Nephron progenitor cell (in vitro differentiated cells): ENCODE data around the gene SERHL2.
"Not testable (repeated sequence)": the region's sequence is repeated elsewhere in the genome, so short reads cannot be mapped to it uniquely, and the experiment has no call there.

Experiments
- DNase-seq: peaks from one replicate; pipeline ENCODE4 v3.0.0; 2021
- H3K27ac Mint-ChIP-seq: 2 replicates; pipeline ENCODE4 v1.8.0; 2021; ENCODE audit warnings: mild to moderate bottlenecking, moderate library complexity, mixed read lengths
- H3K27me3 Mint-ChIP-seq: 2 replicates; pipeline ENCODE4 v1.8.0; 2021; ENCODE audit warnings: mild to moderate bottlenecking, low read depth, mixed read lengths; ENCODE audit not compliant: poor library complexity
- H3K36me3 Mint-ChIP-seq: 2 replicates; pipeline ENCODE4 v1.8.0; 2021; ENCODE audit warnings: low read depth, mixed read lengths
- H3K4me1 Mint-ChIP-seq: 2 replicates; pipeline ENCODE4 v1.8.0; 2021; ENCODE audit warnings: mixed read lengths
- H3K4me3 Mint-ChIP-seq: 2 replicates; pipeline ENCODE4 v1.8.0; 2021; ENCODE audit warnings: mild to moderate bottlenecking, moderate library complexity, mixed read lengths
- H3K9me3 Mint-ChIP-seq: 2 replicates; pipeline ENCODE4 v1.8.0; 2021; ENCODE audit warnings: mild to moderate bottlenecking, moderate library complexity, mixed read lengths
- CTCF ChIP-seq: fragments of 200-600 bp; sonication (generic); IDR thresholded peaks from 2 replicates; pipeline ENCODE4 v1.5.0; 2021; ENCODE audit warnings: antibody characterized with exemption

The SERHL2 gene

GRCh38 chr22:42577623-42578240 is 24.0 kb downstream of the SERHL2 start:
- peaks cover 13% of the 10 kb centered on the region for H3K36me3 Mint-ChIP-seq
- peaks cover 14% of the 10 kb centered on the region for H3K4me1 Mint-ChIP-seq
- no peak for TF ChIP-seq CTCF
- no peak for DNase-seq
- no peaks in the 10 kb centered on the region for H3K27me3 Mint-ChIP-seq
- no peak overlapping the region for H3K27ac Mint-ChIP-seq
- H3K4me3 Mint-ChIP-seq: no peak overlapping the region
- no peaks in the 10 kb centered on the region for H3K9me3 Mint-ChIP-seq

GRCh38 chr22:42580040-42580439 is 26.3 kb downstream of the SERHL2 start:
- not testable (repeated sequence) for H3K27me3 Mint-ChIP-seq, H3K27ac Mint-ChIP-seq, DNase-seq, H3K9me3 Mint-ChIP-seq
- Mint-ChIP-seq H3K4me1 (peaks cover 14% of the 10 kb centered on the region), H3K36me3 (peaks cover 25% of the 10 kb centered on the region), H3K4me3 (peak overlapping the region; percentile 71)

DNA sequence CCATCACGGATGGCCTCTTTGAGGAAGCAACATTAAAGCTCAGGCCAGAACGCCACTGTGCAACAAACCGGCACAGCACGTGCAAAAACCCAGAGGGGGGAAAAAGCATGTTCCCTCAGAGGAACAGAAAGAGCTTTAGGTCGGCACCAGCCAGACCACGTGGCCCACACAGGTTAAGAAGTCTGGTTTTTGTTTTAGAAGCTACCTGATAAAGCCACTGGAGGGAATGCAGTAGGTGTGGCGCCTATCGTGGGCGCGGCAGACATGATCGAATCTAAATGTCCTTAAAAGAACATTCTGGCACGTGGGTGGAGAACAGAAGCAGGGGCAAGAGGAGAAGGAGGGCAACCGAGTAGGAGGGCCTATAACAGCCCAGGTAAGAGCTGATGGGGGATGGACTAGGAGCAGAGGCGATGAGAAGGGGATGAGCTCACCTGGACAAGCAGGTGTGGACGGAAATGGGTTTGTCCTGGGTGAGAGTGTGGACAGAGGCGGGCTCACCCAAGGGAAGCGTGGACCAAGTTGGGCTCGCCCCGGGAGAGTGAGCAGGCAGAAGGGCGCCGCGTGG is 27.5 kb downstream of the SERHL2 start:
- H3K27me3 Mint-ChIP-seq, H3K9me3 Mint-ChIP-seq, DNase-seq: not testable (repeated sequence)
- Mint-ChIP-seq H3K4me1 (peaks cover 14% of the 10 kb centered on the region), H3K4me3 (peak overlapping the region; percentile 97), H3K27ac (peak overlapping the region; percentile 50), H3K36me3 (peaks cover 35% of the 10 kb centered on the region)

GRCh38 chr22:42581762-42582716 is 28.3 kb downstream of the SERHL2 start:
- H3K36me3 Mint-ChIP-seq: peaks cover 43% of the 10 kb centered on the region
- peaks cover 14% of the 10 kb centered on the region for H3K4me1 Mint-ChIP-seq
- peak; percentile 87 for DNase-seq

GRCh38 chr22:42582987-42583386 is 29.2 kb downstream of the SERHL2 start:
- Mint-ChIP-seq H3K4me1 (peaks cover 14% of the 10 kb centered on the region), H3K27me3 (peaks cover 7% of the 10 kb centered on the region), H3K9me3 (no peaks in the 10 kb centered on the region), H3K36me3 (peaks cover 48% of the 10 kb centered on the region), H3K27ac (peak overlapping the region; percentile 29), H3K4me3 (peak overlapping the region; percentile 97)
- DNase-seq: no peak
- no peak for TF ChIP-seq CTCF

More at GRCh38 chr22:42581762-42582716, 28.3 kb downstream of the SERHL2 start:
- no peaks in the 10 kb centered on the region for H3K9me3 Mint-ChIP-seq
- peaks cover 5% of the 10 kb centered on the region for H3K27me3 Mint-ChIP-seq
- H3K27ac Mint-ChIP-seq: peak overlapping the region; percentile 92
- peak overlapping the region; percentile 97 for H3K4me3 Mint-ChIP-seq
- no peak for TF ChIP-seq CTCF

GRCh38 chr22:42584364-42584940 is 30.7 kb downstream of the SERHL2 start:
- Mint-ChIP-seq H3K27me3 (peaks cover 8% of the 10 kb centered on the region), H3K36me3 (peaks cover 54% of the 10 kb centered on the region), H3K27ac (peak overlapping the region; percentile 54), H3K4me3 (no peak overlapping the region), H3K4me1 (peaks cover 14% of the 10 kb centered on the region), H3K9me3 (no peaks in the 10 kb centered on the region)
- TF ChIP-seq CTCF: no peak
- DNase-seq: no peak
